ENCODE data around the gene TNNT1.
"Not testable (repeated sequence)": the region's sequence is repeated elsewhere in the genome, so short reads cannot be mapped to it uniquely, and the experiment has no call there.

Gene TNNT1

DNA sequence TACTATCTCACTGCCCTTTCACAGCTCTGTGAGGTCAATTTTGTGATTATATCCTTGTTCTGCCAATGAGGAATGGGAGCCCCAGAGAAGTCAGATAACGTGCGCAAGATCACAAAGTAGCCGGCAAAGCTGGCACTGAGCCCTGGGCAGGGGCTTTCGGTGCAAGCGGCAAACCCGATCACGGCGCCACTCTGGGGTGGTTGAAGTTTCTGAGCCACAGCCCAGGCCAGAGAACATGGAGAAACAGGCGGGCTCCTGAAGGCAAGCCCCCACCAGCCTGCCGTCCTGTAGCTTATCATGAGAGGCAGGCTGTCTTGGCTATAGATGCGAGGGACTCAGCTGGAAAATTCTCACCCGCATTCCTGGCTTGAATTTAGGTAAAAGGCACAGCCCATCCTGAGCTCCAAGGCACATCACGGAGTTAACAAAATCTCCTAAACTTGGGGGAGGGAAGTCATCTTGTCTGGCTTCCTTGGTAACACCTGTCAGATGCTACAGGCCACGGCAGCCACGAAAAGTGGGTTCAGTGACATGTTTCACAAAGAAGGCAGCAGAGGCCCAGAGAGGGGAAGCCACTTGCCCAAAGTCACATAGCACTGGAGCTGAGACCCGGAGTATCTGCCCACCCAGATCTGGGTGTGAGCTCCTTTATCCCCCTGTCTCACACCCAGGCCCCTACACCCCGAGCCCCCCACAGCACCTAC, 12.5 kb downstream of the TNNT1 start:
- no peak for DNase-seq

DNA sequence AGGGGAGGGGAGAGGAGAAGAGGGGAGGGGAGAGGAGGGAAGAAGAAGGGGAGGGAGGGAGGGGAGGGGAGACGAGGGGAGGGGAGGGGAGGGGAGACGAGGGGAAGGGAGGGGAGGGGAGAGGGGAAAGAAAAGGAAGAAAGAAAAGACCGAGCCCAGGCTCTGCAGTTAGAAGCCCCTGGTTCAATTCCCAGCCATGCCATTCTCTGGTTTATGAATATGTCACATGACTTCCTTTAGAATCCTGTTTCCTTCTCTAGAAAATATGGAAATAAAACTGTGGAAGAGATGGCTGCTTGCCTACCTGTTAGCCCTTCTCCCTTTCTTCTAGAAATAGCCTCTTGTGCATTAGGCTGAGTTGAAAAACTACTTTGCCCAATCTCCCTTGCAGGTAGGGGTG, 14.3 kb downstream of the TNNT1 start:
- DNase-seq = no peak

DNA sequence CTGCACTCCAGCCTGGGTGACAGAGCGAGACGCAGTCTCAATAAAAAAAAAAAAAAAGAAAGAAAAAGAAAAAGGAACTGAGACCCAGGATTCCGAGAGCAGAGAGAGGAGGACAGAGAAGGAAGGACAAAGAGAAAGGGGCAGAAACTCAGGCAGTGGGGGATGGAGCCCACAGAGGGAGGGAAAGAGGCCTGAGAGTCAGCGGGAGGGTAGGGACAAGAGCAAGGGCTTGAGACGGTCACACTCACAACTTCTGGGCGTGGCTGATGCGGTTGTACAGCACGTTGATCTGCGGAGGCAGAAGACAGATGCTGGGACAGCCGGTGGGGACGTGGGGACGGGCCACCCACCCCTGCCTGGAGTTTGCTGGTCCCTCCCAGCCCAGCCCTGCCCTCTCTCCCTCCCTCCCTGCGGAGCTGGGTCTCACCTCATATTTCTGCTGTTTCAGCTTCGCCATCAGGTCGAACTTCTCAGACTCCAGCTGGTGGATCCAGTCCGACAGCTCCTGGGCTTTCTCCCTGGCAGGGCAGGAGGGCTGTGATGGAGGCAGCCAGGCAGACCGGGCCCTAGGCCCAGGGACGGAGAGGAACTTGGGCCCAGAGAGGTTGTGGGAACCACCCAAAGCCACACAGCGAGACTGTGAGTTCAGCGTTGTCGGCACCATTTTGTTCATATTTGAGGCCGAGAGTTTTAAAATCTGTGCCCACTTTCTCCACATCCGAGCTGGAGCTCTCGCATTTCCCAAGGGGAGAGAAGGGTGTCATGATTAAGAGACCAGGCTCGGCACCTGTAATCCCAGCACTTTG, 15.2 kb downstream of the TNNT1 start:
- DNase-seq = no peak

DNA sequence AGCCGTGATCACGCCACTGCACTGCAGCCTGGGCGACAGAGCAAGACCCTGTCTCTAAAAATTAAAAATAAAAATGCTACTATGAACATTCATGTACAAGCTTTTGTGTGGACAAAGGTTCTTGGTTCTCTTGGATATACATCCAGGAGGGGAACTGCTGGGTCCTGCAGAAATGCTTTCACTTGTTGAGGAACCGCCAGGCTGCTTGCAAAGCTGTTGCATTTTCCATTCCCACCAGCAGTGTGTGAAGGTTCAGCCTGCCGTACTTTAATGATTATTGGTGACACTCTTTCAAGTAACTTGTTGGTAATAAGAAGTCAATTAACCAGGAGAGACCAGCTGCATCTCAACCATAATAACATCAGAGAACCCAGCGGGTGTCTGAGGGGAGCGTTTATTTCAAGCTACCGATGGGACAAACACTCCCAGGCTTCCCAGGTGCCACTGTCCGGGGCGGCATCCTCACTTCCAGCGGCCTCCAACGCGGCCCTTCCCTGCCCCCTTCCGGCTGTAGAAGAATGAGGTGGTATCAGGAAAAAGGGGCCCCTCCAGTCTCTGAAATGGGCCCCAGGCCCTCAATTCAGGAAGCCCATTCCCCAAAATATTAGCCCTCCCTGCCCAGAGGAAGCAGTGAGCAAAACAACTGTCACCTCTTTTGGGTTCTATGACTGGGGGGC, 16.4 kb downstream of the TNNT1 start:
- no peak for DNase-seq

DNA sequence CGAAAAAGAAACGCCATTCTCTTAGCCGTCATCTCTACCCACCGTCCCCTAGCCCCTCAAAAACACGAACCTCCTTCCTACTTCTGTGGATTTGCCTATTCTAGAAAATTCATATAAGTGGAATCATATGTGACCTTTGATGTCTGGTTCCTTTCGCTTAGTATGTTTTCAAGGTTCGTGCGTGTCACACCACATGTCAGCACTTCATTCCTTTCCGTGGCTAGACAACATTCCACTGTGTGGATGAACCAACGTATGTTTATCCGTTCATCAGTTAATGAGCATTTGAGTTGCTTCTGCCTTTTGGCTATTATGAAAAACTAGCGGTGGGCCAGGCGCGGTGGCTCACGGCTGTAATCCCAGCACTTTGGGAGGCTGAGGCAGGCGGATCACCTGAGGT, 17.6 kb downstream of the TNNT1 start:
- no peak for DNase-seq

DNA sequence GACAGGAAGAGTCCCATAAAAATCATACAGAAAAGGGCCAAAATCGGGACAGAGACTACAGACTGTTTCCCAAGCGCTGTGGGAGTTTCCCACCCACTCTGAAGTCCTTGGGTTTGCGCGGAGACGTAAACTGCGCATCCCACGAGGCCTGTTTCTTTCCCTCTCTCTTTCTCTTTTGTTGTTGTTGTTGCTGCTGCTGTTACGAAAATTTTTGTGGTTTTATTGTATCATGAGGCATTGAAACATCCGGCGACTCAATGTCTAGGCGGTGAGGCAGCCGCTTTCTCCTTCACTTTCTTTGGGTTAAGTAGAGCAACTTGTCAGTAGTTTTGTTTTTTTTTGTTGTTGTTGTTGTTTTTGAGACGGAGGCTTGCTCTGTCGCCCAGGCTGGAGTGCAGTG, 30.0 kb downstream of the TNNT1 start:
- no peak for DNase-seq

DNA sequence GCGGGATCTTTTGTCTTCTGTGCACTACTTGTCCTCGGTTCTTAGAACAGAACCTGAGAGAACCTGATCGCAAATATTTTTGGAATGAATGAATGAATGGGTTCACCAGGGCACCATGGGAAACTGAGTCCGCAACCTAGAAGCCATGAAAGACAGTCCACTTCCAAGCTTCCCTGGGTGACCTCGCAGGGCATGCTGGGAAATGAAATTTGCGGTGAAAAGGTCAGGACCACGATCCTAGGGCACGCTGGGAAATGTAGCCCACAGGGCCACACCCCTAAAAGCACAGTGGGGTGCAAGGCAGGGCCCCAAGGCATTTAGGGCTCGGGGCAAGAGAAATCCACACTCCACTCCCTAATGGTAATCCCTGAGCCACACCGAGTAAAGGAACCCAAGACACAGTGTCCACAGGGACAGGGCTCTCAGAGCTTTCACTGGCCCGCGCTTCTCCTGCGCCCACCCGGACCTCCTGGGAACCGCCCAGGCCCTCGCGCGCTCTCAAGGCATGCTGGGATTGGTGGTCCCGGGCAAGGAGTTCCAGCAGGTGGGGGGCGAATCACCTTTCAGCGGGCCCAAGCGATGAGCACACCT, 30.5 kb downstream of the TNNT1 start:
- no peak for DNase-seq

DNA sequence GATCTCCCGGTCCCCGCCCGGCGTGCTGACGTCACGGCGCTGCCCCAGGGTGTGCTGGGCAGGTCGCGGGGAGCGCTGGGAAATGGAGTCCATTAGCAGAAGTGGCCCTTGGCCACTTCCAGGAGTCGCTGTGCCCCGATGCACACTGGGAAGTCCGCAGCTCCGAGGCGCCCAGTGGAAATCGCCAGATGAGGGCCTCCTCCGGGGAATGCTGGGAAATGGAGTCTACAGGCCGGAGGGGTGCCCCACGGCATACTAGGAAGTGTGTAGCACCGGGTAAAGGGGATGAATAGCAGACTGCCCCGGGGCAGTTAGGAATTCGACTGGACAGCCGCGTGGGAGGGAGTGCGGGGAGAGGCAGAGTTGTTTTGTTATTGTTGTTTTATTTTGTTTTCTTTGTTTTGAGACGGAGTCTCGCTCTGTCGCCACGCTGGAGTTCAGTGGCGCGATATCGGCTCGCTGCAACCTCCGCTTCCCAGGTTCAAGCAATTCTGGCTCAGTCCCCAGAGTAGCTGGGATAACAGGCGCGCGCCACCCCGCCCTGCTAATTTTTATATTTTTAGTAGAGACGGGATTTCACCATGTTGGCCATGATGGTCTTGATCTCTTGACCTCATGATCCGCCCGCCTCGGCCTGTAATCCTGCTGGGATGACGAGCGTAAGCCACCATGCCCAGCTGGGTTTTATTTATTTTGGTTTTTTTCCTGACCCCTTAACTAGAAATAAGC, 31.2 kb downstream of the TNNT1 start:
- DNase-seq = peak; percentile 98

DNA sequence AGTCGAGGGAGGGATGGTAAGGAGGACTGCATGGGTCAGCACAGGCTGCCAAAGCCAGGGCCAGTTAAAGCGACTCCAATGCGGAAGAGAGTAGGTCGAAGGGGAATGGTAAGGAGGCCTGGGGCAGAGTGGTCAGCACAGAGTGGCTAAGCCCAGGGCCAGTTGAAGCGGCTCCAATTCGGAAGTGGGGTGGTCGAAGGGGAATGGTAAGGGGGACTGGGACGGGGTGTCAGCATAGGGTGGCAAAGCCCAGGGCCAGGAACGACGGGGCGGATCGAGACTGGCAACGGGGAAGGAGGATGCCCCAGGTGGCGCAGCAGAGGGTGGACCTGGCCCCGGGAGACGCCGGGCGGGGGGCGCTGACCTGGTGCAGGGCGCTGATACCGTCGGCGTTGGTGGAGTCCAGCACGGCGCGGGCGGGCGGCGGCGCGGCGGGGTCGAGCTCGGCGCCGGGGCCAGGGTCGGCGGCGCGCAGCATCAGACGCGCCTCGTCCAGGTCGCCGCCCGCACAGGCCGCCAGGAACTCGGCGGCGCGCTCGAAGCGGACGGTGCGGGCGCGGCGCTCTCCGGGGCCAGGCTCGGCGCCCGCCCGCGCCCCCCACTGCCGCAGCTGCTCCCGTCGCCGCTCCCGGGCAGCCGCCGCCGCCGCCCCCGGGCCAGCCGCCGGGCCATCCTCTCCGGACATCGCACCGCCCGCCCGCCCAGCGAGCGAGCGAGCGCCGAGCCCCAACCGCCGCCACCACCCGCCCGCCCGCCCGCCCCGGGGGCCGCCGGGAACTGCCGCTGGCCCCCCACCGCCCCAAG, 31.9 kb downstream of the TNNT1 start, which contains the start of gene PPP1R12C:
Gene PPP1R12C, minus strand, starts transcription at position 779 of the 804 bp plus-strand sequence. Its CDS starts 94 bp downstream, at position 685.
- DNase-seq = no peak

DNA sequence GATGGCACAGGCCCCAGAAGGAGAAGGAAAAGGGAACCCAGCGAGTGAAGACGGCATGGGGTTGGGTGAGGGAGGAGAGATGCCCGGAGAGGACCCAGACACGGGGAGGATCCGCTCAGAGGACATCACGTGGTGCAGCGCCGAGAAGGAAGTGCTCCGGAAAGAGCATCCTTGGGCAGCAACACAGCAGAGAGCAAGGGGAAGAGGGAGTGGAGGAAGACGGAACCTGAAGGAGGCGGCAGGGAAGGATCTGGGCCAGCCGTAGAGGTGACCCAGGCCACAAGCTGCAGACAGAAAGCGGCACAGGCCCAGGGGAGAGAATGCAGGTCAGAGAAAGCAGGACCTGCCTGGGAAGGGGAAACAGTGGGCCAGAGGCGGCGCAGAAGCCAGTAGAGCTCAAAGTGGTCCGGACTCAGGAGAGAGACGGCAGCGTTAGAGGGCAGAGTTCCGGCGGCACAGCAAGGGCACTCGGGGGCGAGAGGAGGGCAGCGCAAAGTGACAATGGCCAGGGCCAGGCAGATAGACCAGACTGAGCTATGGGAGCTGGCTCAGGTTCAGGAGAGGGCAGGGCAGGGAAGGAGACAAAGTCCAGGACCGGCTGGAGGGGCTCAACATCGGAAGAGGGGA, 32.7 kb downstream of the TNNT1 start:
- DNase-seq = no peak

DNA sequence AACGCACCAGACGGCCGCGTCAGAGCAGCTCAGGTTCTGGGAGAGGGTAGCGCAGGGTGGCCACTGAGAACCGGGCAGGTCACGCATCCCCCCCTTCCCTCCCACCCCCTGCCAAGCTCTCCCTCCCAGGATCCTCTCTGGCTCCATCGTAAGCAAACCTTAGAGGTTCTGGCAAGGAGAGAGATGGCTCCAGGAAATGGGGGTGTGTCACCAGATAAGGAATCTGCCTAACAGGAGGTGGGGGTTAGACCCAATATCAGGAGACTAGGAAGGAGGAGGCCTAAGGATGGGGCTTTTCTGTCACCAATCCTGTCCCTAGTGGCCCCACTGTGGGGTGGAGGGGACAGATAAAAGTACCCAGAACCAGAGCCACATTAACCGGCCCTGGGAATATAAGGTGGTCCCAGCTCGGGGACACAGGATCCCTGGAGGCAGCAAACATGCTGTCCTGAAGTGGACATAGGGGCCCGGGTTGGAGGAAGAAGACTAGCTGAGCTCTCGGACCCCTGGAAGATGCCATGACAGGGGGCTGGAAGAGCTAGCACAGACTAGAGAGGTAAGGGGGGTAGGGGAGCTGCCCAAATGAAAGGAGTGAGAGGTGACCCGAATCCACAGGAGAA, 33.5 kb downstream of the TNNT1 start:
- DNase-seq = no peak

DNA sequence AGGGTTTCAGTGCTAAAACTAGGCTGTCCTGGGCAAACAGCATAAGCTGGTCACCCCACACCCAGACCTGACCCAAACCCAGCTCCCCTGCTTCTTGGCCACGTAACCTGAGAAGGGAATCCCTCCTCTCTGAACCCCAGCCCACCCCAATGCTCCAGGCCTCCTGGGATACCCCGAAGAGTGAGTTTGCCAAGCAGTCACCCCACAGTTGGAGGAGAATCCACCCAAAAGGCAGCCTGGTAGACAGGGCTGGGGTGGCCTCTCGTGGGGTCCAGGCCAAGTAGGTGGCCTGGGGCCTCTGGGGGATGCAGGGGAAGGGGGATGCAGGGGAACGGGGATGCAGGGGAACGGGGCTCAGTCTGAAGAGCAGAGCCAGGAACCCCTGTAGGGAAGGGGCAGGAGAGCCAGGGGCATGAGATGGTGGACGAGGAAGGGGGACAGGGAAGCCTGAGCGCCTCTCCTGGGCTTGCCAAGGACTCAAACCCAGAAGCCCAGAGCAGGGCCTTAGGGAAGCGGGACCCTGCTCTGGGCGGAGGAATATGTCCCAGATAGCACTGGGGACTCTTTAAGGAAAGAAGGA, 34.4 kb downstream of the TNNT1 start:
- DNase-seq = no peak

DNA sequence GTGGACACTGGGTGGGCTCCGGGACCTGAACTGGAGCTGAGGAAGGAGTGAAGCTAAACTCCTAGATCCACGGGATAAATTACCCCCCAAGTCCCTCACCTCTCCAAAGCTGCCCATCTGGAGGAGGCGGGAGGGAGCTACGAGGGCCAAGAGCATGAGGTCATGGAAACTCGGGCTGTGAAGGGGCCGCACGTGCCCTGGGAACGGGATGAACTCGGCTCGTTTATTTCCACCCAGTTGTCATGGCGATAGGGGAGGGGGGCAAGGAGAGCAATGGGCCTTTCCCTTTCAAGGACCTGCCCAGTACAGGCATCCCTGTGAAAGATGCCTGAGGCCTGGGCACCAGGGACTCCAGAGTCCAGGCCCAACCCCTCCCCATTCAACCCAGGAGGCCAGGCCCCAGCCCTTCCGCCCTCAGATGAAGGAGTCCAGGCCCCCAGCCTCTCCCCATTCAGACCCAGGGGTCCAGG, 35.4 kb downstream of the TNNT1 start:
- no peak for DNase-seq

DNA sequence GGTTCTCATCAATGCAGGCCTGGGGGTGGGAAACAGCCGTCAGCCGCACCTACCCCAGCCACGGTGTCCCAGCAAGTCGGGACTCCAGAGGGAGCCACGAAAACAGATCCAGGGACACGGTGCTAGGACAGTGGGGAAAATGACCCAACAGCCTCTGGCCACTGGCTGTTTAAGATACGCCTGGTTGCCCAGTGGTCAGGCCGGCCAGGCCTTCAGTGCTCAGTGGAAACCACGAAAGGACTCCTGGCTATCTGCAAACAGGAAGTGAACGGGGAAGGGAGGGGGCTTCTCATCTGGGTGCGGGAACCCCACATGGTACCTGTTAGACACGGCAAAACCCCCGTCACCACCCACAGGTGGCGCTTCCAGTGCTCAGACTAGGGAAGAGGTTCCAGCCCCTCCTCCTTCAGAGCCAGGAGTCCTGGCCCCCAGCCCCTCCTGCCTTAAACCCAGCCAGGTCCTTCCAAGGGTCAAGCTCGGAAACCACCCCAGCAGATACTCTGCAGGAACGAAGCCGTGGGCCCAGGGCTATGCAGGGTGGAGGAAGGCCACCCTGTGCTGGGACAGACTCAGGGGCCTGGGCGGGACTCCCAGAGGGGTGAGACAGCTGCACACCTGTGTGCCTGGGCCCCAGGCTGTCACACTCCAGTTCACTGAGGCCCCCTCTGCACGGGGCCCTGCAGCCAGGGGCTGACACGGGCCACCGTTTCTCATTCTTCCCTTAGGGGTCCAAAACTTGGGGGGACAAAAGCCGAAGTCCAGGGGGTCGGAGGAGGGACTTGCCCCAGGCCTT, 36.0 kb downstream of the TNNT1 start:
- no peak for DNase-seq

DNA sequence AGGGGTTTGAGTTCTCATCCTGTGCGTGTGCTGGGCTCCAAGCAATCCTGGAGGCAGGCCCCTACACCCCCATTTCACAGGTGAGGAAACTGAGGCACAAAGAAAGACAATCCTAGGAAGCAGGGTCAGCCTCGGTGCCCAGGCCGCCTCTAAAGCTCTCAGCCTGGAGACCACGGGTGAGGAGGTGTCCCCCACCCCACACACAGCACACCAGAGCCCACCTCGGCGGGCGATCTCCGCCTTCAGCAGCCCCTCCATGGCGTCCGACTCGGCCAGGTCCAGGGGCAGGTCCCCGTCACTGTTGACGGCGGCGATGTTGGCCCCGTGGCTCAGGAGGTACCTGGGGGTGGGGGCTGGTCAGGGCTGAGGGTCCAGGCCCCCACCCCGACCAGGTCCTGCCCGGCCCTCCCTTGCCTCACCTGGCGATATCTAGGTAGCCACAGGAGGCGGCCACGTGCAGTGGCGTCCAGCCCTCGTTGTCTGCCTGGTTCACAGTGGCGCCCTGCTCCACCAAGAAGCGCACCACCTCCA, 36.7 kb downstream of the TNNT1 start:
- no peak for DNase-seq

DNA sequence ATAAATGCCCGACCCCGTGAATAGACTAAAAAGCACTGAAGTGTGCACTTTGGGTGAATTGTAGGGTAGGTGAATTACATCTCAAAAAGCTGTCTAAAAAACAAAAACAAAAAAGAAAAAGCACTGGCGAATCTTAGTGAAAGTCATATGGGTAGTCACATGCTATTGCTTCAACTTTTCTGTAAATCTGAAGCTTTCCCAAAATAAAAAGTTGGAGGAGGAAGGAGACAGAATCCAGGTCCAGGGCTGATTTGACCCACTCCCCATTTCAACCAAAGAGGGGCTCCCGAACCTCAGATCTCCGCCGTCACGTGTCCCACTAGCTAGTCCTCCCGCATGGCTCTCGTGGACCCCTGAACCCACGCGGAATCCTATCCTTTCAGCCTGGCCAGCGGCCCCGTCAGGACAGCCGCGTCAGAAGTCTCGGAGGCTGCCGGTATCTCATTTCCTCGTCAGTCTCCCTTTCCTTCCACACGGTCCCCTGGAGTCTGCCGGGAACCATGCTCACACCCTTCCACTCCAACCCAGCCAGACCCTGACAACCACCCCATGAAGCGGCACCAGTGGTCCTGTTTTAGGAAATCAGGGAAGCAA, 37.7 kb downstream of the TNNT1 start:
- DNase-seq = no peak

DNA sequence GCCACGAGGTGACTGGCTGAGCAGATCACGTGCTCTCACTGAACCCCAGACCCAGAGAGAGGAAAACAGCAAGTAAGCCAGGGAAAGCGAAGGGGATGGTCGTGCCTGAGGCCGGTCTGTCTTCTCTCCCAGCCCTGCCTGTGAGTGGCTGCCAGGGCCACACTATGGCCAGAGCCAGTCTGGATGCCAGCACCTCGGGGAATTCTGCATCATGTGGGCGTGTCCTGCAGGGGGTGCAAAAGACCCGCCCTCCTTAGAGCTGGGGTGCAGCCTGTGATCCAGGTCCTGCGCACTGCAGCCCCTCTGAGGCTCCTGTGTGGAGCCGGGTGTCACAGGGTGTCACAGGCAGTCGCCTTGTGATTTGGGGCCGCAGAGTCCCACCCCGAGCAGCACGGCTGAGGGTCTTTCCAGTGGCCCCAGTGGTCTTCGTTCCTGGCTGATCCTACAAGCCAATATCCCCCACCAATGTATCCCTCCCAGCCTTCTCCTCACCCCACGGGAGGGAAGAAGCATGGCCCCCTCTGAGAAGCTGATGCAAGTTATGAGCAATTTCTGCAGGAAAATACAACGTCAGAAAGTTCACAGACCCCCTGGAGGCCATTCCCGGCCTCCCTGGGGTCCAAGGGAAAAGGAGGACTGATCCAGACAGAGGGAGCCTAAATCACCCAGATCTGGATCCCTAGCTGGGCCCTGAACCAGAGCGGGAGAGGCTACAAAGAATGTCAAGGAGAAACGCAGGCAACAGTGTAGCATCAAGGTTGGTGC, 39.3 kb downstream of the TNNT1 start:
- DNase-seq = no peak

DNA sequence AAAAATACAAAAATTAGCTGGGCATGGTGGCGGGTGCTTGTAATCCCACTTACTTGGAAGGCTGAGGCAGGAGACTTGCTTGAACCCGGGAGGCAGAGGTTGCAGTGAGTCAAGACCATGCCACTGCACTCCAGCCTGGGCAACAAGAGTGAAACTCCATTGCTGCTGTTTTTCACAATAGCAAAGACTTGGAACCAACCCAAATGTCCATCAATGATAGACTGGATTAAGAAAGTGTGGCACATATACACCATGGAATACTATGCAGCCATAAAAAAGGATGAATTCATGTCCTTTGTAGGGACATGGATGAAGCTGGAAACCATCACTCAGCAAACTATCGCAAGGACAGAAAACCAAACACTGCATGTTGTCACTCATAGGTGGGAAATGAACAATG, 41.8 kb downstream of the TNNT1 start:
- DNase-seq = not testable (repeated sequence)

Measured in NCI-H2029 (cell line).